GM12801 (cell line): ENCODE data around the gene TCF12.

ENCODE experiments used
- TF ChIP-seq, protein P1 (sequence below): IDR thresholded peaks from one replicate; pipeline ENCODE4 v1.5.1; 2011; ENCODE audit warnings: control low read depth; ENCODE audit not compliant: insufficient read length; ENCODE audit errors: extremely low read depth

Gene TCF12

GRCh38 chr15:57335293-57335715 is 416.9 kb downstream of the TCF12 start:
- TF ChIP-seq, protein P1, sequence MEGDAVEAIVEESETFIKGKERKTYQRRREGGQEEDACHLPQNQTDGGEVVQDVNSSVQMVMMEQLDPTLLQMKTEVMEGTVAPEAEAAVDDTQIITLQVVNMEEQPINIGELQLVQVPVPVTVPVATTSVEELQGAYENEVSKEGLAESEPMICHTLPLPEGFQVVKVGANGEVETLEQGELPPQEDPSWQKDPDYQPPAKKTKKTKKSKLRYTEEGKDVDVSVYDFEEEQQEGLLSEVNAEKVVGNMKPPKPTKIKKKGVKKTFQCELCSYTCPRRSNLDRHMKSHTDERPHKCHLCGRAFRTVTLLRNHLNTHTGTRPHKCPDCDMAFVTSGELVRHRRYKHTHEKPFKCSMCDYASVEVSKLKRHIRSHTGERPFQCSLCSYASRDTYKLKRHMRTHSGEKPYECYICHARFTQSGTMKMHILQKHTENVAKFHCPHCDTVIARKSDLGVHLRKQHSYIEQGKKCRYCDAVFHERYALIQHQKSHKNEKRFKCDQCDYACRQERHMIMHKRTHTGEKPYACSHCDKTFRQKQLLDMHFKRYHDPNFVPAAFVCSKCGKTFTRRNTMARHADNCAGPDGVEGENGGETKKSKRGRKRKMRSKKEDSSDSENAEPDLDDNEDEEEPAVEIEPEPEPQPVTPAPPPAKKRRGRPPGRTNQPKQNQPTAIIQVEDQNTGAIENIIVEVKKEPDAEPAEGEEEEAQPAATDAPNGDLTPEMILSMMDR: no peak

- TF ChIP-seq, protein P1: no peak
Observed at GRCh38 chr15:57335719-57336118, 417.3 kb downstream of the TCF12 start.

DNA sequence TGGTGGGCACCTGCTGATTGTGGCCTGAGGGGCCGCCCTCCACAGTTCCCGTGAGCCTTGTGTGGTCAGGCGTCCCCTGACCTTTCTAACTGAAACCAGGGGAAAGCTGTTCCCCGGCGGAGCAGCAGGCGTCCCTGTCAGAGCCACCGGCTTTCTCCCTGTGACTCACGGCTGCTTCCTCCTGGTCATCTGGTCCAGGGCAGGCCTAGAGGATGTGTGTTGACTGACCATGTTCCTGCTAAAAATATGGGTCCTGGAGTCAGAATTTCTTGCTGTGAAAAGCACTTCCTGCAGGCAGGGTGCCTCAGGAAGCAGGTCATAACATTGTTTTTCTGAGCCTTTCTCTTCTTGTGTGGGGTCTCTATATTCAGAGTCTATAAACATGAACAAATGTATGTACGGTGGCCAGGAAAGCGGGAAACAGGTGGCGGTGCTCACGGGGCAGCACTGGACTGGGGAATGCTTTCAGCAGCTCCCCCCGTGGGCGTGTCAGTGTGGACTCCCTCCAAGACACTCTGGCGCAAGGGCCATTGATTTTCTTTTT is 419.5 kb downstream of the TCF12 start:
- TF ChIP-seq, protein P1: no peak

DNA sequence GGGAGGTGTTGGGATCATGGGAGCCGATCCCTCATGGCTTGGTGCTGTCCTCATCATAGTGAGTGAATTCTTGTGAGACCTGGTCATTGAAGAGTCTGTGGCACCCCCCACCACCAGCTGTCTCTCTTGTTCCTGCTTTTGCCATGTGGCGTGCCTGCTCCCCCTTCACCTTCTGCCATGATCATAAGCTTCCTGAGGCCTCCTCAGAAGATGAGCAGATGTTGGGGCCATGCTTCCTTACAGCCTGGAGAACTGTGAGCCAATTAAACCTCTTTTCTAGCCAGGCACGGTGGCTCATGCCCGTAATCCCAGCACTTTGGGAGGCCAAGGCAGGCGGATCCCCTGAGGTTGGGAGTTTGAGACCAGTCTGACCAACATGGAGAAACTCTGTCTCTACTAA is 420.9 kb downstream of the TCF12 start:
- TF ChIP-seq, protein P1: no peak
